GM21526 (cell line): ENCODE data around the gene GRXCR2.
"Not testable (repeated sequence)": the region's sequence is repeated elsewhere in the genome, so short reads cannot be mapped to it uniquely, and the experiment has no call there.

Experiments used
- ATAC-seq: cut with Tn5 transposase; IDR thresholded peaks from one replicate; pipeline ENCODE4 v1.9.1; 2021; ENCODE audit warnings: moderate library complexity; ENCODE audit not compliant: unreplicated experiment, low FRiP score

The GRXCR2 gene, protein sequence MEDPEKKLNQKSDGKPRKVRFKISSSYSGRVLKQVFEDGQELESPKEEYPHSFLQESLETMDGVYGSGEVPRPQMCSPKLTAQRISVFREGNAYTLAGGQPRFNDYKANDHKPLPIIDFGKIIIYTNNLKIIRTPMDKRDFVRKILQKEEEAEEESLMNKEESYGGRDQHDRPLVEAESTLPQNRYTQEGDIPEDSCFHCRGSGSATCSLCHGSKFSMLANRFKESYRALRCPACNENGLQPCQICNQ

DNA sequence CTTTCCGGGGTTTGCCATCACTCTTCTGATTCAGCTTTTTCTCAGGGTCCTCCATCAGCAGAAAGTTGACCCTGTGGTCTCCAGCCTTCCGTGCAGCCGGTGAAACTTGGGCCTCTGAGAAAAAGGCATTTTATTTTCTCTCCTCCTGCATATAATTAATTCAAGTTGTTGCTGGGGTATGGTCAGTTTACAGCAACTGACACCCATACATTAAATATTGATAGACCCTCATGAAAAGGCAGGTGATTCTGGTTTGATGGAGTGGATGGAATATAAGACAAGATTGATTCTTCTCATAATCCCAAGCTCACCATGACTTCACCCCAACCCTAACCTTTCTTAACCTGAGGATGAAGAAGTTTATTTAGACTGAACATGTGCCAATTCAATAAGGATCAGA, at the start of gene GRXCR2:
GRXCR2 (minus strand) TSS at position 101 of the 400 bp plus-strand sequence; CDS start at position 55, 46 bp downstream.
- no peak for ATAC-seq

DNA sequence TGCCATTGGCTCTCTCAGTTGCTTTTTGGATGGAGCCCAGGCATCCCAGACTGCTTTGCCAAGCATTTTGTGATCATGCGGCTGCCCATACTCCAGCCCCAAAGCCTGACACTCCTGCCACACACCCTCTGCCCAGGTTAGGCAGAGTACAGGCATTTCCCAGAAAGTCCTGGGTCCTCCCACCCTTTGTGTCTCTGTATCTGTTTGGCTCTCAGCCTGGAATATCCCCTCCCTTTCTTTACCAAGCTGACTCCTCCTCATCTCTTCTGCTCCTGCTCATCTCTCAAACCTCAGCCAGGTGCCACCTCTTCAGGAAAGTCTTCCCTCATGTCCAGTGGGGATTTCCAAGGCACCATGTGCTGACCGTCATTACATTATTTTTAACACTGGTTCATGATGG, 49.2 kb upstream of the GRXCR2 start:
- no peak for ATAC-seq

DNA sequence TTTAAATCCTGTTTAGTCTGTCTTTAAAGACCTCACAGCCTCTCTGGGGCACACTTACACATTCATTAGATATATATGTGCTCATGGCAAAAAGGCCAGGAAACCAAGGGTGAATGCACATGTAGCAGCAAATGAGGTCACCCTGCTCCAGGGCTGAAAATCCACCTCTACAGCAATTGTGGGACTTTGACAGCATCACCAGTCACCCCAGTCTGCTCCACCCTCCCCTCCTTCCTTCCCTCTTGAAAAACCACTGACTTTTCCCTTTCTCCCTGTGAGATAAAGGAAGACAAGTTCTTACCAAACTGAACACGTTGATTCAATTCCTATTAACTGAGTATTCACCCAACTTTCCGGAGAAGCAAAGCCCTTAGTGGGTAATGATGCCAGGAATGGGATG, 48.4 kb upstream of the GRXCR2 start:
- ATAC-seq, result no peak

DNA sequence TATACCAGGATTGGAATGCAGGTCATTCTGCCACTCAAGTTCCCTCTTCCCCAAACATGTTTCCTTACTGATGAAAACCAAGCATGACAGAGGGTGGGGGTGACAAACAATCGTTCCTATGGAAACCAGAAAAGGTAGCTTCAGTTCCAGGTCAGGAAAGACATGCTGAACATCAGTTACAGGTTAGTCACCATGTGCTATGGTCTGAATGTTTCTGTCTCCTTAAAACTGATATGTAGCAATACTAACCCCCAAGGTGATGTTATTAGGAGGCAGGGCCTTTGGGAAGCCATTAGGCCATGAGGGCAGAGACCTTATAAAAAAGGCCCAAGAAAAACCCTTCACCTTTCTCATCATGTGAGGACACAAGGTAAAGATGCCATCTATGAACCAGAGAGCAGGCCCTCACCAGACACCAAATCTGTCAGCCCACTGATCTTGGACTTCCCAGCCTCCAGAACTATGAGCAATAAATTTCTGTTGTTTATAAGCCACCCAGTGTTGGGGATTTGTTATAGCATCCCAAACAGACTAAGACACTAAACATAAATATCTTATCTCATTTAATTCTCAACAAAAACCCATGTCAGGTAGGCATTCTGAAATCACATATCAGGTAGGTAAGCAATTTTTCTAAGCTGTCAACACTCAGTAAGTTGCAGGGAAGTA, 47.9 kb upstream of the GRXCR2 start:
- no peak for ATAC-seq

DNA sequence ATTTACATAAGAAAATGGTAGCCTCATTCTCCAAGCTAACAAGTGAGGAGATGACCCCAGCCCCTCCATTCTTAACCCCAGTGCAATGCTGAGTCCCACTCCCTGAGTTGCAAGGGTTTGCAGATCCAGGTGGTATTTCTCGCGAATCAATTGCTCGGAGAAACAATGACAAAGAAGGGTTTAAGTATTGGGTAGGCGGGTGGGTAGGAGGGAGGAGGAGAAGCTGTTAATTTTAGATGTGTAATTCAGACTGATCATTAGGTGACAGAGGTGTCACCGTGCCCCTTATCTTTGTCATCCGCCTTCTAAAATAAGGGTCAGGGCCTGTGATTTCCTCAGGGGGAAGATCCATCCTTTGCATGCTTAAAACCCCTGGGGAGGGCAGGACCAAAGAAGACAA, 46.6 kb upstream of the GRXCR2 start:
- no peak for ATAC-seq

DNA sequence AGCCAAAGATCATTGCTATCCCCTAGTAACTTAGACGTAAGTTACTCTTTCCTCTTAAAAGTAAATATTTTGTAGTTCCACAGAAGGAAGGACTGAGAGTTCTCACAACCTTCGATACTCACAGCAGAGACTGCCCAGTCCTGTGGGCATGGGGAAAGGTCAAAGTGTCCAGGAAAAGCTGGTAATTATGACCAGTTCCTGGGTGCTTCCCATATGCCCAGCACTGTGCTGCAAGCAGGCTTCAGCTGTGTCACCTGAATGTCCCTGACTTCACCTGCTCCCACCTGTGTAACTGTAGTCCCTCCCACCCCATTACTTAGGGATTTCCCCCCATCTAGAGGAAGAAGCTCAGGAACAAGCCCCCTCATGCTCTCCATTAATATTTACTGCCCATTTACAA, 45.6 kb upstream of the GRXCR2 start:
- no peak for ATAC-seq

DNA sequence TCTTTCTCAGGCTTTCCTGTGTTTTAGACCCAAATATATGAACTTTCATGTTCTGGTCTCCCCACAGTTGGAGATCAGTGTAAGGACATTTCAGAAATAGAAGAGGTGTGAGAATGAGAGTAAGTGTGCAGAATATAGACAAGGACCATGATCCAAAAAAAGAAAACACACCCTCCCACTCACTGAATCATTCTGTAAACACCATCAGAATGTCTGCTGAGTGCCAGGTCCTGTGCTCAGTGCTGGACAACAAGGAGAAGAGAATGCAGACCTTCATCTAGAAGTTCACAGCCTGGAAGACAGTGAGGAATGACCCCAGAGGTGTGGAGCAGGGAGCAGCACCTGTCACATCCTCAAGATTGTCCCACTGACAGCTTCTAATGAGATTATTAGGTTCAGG, 44.5 kb upstream of the GRXCR2 start:
- no peak for ATAC-seq

DNA sequence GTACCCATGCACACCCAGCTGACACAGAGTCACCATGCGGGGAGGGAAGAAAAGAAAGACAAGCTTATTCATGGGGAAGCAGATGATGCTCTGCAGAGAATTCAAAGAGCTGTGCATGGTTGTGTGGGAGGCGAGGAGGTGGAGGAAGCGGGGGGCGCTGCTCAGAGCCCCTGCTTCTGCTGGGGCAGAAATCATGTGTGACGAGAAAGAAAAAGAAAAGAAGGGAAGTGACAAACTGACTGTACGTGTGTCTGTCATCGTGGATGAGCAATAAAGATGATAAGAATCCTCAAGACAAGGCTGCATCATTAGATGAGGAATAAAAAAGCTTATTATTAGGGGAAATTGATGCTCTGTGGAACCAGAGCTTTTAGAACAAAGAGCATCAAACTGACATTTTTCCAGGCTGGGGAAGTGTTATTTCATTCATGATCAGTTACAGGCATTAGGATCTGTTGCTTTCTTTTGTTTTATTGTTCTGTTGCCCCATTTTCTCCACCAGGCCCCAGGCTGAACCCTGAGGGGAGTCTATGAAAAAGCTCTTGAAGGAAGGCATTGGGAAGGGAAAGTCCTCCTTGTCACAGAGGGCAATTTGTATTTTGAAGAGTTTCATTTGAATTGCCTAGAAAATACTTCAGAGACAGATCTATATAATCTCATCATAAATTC, 43.3 kb upstream of the GRXCR2 start:
- ATAC-seq, result no peak

DNA sequence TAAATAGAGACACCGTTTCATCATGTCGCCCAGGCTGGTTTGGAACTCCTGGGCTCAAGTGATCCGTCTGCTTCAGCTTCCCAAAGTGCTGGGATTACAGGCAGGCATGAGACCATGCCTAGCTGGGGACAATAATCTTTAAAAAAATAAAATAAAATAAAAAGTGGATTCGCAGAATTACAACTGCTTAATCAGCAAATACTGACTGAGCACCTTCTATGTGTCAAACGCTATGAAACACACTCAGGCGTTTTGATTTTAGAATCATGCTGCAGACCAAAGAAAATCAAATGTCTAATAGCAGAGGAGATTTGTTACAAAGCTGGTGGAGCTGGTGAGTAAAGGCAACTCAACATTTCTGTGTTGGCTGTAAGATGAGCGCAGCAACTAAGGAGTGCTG, 40.9 kb upstream of the GRXCR2 start:
- ATAC-seq, result no peak

DNA sequence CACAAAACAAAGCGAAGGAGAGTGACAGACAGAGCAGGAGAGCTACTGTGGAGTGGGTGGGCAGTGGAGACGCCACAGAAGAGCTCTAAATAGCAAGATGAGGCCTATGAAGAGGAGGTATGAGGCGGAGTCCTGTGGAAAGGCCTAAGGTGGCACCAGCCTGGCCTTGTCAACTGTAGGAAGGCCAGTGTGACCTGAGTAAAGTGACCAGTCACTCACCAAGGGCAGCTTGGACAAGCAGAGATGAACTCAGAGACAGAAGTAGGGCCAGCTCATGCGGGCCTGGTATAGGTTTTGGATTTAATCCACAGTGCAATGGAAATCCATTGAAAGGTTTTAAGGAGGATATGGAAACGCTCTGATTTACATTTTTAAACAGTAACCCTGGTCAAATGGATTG, 39.8 kb upstream of the GRXCR2 start:
- ATAC-seq, result no peak

DNA sequence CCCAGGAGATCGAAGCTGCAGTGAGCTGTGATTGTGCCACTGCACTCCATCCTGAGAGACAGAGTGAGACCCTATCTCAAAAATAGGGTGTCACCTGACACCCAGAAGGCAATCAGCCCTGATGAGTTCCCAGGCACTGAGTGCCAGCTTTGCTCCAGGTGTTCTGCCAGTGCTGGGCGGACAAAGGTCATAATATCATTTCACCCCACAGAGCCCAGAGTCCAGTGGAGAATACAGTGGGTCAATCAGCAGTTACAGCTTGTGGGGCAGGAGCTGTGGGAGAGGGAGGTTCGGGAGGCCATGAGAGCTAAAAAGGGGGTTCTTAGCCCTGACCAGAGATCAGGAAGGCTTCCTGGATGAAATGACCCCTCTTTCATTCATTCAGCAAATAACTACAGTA, 39.2 kb upstream of the GRXCR2 start:
- no peak for ATAC-seq

DNA sequence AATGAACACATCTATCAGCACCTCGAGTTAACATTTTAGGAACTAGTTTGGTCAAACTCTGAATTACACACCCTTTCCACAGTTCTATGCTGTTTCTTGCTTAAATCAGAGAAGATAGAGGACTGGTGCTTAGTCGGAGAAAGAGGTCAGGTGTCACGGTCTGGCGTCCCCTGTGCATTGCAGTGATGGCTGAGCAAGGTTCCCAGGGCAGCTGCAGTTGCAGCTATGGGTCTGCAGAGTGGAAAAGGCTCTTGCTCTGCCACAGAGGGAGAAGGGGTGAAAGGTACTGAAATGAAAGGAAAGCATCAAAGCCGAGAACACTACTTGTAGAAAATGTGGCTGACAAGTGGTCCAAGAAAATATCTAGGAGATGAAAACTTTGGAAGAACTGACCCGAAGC, 38.4 kb upstream of the GRXCR2 start:
- ATAC-seq, result no peak

DNA sequence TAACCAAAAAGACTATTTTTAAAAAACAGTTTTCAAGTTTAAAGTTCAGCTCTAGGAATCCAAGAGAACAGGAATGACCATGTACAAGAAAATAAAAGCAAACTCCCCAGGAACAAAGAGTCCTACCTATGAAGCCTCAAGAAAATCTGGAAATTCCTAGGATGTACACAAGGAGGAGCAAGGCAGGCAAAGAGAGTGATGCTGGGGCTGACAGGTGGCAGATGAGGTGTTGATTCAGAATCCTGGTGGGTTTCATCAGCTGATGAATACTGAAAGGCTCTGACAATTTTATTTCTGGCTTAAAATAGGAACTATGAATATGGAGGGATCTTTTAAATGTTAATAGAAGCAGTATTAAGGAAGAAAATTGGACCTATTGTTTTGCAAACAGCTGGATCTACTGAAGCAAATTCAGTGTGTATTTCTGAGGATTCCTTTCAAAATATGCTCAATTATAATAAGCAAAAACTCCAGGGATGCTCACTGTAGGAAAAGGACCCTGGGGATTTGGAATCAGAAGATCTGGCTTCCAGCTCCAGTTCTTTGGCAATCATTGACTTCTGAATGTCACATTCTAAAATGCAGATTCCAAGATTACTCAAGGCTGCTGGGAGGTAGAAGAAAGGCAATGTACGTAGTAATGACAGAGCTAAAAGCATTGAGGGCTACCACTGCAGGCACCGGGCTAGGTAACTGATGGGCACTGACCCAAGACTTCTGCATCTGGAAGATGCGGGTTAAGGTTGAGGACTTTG, 35.6 kb upstream of the GRXCR2 start:
- no peak for ATAC-seq

DNA sequence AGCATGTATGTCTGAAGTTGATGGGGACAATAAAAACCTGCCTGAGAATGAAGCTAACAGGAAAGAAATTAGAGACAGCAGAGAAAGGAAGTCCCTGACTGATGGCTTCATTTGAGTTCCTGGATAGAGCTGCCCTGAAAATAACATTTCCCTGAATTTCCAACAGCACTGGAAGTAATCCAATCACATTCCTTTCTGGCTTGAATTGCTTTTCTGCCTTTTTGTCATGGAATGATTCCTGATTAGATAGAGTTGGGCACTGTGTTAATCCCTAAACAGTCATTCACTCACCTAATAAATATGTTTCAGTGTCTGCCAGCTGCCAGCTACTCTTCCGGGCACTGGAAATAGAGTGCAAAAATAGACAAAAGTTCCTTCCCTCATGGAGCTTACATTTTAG, 33.6 kb upstream of the GRXCR2 start:
- ATAC-seq, result no peak

DNA sequence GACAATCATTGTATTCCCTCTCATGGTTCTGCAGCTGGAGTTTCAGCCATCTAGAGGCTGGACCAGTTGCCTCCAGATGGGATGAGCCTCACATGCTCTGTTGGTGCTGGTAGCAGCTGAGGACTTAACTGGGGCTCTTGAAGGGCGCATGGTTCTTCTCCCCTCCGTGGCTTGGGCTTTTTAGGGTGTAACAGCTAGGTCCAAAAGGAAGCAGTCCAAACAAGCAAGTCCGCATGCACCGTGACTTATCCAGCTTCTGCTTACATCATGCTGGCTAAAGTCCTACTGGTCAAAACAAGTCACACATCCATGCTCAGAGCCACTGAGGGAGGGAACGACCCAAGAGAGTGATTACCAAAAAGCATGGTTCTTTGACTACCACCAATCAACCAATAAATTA, 31.9 kb upstream of the GRXCR2 start:
- no peak for ATAC-seq

DNA sequence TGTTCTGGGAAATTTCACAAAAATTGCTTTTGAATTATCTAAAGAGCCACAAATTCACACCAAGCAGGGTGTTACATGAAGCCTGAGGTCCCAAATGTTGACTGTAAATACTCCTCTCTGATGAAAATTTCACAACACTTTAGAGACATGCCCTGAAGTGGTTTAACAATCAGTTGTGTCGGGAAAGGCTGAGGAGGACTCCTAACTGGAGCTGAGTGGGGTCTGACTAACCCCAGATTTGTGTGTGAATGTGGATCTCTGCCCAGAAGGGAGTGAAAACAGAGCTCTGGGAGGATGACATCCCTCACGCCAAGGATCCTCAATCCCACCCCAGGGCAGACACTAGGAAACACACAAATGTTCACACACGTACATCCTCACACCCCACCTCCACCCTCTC, 31.1 kb upstream of the GRXCR2 start:
- ATAC-seq, result no peak

DNA sequence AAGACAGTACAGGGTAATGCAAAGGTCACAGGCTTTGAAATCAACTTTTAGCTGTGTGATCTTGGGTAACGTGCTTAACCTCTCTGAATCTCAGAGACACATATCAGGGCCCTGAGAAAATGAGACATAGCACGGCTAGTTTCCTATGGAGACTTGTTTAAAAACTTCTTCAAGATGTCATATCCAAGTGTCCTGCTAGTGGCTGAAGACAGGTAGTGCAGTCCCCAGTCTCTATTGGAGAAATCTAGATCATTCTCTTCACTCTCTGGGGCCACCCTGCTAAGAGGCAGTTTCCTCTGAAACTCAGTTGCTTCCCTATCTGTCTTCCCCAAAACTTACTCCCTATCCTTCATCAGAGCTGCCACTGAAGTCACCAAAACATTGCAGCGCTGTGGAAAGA, 30.3 kb upstream of the GRXCR2 start:
- ATAC-seq, result no peak

DNA sequence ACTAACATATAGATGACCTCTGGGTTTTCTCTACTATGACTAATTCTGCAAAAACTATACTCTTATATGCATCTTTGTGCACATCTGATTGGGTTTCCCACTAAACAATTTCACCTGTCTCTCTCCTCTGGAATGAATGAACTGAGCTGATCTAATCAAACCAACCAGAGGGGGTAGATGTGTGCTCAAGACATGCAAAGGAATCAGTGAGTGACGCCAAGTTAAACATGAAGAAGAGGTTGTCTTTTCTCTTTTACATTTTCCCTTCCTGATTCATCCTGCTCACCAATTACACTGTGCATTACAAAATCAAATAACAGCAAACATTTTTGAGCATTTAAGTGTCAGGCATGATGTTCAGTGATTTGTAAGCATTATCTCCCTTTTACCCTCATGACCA, 29.6 kb upstream of the GRXCR2 start:
- ATAC-seq, result no peak

DNA sequence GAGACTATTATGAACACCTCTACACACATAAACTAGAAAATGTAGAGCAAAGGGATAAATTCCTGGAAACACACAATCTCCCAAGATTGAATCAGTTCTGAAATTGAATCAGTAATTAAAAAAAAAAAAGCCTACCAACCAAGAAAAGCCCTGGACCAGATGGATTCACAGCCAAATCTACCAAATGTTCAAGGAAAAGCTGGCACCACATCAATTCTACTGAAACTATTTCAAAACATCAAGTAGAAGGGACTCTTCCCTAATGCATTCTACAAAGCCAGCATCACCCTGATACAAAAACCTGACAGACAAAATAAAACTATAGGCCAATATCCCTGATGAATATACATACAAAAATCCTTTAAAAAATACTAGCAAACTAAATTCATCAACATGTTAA, 25.4 kb upstream of the GRXCR2 start:
- no peak for ATAC-seq

DNA sequence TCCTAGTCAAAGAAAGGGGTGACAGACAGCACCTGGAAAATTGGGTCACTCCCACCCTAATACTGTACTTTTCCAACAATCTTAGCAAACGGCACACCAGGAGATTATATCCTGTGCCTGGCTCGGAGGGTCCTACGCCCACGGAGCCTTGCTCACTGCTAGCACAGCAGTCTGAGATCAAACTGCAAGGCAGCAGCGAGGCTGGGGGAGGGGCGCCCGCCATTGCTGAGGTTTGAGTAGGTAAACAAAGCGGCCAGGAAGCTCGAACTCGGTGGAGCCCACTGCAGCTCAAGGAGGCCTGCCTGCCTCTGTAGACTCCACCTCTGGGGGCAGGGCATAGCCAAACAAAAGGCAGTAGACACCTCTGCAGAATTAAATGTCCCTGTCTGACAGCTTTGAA, 18.6 kb upstream of the GRXCR2 start:
- ATAC-seq, result not testable (repeated sequence)

DNA sequence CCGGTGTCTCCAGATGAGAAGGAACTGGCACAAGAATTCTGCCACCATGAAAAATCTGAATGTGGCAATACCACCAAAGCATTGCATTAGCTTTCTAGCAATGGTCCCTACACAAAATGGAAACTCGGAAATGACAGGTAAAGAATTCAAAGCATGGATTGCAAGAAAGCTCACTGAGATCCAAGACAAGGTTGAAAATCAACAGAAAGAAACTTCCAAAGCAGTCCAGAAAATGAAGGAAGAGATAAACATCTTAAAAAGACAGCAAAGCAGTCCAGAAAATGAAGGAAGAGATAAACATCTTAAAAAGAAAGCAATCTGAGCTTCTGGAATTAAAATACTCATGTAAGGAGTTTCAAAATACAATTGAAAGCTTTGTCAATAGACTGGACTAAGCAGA, 16.8 kb upstream of the GRXCR2 start:
- ATAC-seq, result no peak
